SH-SY5Y (cell line): ENCODE measurements around the gene DMBT1.
A peak's percentile ranks its signal among the peaks of the same experiment; 100 is the strongest.

Experiments
- GATA2 ChIP-seq: IDR thresholded peaks from 2 replicates; pipeline ENCODE4 v1.6.1; 2011; ENCODE audit warnings: mild to moderate bottlenecking, low read depth, low read length
- GATA3 ChIP-seq: IDR thresholded peaks from 2 replicates; pipeline ENCODE4 v1.6.1; 2011; ENCODE audit warnings: low read depth, mild to moderate bottlenecking, low read length, moderate library complexity

DMBT1 gene

DNA sequence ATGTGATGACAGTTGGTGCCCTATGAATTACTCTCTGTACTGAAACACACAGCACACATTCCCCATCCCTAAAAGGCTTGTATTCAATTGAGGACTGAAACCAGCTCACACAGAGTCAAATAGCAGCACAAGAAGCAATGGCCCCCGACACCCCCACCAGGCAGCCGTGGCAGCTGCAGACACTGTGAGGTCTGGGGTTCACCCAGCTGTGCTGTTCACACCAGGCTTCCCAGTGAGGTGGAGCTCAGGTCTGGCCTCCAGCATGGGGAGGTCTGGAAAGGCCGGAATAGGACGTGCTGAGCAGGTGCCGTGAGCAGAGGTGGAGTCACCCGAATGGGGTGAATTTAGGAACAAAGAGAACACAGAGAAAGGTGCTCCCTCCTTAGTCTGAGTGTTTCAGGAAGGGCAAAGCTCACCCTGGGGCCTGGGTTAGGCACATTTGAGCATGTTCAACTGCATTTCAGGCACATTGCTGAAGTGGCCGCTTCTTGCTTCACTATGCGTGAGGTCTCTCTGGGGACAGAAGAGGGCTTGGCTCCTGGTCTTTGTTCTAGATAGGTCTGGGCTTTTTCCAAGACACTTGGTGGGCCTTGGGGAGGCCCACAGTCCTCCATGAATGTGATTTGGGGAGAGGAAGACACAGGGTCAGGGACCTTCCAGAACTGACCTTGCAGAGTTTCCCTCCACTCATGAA lies 97.9 kb downstream of the DMBT1 start:
- TF ChIP-seq GATA2 (no peak), GATA3 (no peak)

- no peak for TF ChIP-seq GATA2
- TF ChIP-seq GATA3: no peak
Observed at GRCh38 chr10:122659126-122659525, 98.6 kb downstream of the DMBT1 start.

DNA sequence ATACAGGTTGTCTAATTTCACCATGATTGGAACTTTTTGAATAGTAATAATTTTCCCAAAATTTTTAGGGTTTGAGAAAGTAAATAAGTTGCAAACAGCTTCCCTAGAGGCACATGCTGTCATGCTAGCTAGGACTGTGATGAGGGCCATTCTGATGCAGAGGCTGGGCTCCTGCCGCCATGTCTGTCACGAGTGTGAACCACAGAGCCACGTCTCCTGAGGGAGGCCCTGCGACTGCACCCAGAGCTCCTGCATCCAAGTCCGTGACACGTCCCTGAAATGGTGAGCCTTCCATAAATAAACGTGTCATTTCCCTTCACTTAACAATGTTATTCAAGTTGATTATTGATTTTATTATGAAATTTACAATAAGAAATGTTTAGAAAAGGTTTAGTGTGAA lies 99.1 kb downstream of the DMBT1 start:
- TF ChIP-seq GATA3: no peak
- TF ChIP-seq GATA2: no peak

GRCh38 chr10:122660696-122661095 lies 100.1 kb downstream of the DMBT1 start:
- TF ChIP-seq GATA3: no peak
- no peak for TF ChIP-seq GATA2

DNA sequence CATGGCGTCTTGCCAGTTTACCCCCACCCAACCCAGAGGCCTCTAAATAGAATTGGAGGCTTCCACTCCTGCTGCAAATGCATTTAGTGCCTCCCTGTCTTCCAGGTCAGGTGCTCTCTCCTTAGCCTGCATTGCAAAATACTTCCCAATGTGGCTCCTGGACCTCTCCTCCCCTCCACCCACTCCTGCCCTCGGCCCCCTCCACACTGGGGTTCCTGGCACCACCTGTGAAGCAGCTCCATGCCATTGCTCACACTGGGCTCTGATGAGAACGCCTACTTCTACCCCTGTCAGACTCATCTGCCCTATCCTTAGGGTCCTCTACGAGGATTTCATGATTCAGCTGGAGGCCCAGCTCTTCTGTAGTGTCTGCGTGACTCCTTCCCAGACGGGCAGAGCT lies 101.7 kb downstream of the DMBT1 start:
- TF ChIP-seq GATA2: no peak
- TF ChIP-seq GATA3: no peak

- no peak for TF ChIP-seq GATA3
- TF ChIP-seq GATA2: no peak
Observed at GRCh38 chr10:122663516-122664130, 103.1 kb downstream of the DMBT1 start.

DNA sequence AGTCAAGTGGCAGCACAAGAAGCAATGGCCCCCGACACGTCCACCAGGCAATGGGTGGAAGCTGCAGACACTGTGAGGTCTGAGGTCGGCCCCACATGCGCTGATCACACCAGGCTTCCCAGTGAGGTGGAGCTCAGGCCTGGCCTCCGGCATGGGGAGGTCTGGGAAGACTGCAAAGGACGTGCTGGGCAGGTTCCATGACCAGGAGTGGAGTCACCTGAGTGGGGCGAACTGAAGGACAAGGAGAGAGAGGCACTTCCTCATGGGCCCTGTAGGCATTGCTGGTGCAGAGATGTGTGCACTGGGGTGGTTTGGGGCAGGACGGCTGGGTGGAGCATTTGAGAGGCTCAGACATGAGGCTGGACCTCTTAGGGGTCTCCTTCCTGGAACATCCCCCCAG lies 103.9 kb downstream of the DMBT1 start:
- TF ChIP-seq GATA2 (no peak), GATA3 (no peak)

- no peak for TF ChIP-seq GATA2
- no peak for TF ChIP-seq GATA3
Observed at GRCh38 chr10:122665329-122665860, 104.8 kb downstream of the DMBT1 start.

- TF ChIP-seq GATA2 (no peak), GATA3 (no peak)
Observed at GRCh38 chr10:122665946-122666345, 105.4 kb downstream of the DMBT1 start.

GRCh38 chr10:122669045-122669444 lies 108.5 kb downstream of the DMBT1 start:
- TF ChIP-seq GATA3 (no peak), GATA2 (no peak)

DNA sequence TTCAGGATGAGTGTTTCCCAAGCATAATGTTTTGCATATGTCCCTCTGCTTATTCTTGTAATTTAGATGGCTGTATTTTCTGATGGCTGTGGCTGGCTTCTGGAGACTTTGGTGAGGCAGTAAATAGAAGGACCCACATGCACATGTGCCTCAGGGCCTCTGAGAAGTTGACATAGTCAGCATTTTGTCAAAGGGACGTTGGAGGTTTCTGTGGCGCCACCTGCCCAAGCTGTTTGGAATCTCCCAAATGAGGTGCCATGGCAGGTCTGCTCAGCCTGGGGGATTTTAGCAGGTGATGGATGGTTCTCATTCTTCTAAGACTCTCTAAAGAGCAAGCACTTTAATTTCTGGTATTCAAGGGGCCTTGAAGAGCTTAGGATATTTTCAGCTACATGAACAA lies 109.3 kb downstream of the DMBT1 start:
- no peak for TF ChIP-seq GATA2
- TF ChIP-seq GATA3: no peak

GRCh38 chr10:122671355-122671754 lies 110.8 kb downstream of the DMBT1 start:
- TF ChIP-seq GATA3 (no peak), GATA2 (no peak)

DNA sequence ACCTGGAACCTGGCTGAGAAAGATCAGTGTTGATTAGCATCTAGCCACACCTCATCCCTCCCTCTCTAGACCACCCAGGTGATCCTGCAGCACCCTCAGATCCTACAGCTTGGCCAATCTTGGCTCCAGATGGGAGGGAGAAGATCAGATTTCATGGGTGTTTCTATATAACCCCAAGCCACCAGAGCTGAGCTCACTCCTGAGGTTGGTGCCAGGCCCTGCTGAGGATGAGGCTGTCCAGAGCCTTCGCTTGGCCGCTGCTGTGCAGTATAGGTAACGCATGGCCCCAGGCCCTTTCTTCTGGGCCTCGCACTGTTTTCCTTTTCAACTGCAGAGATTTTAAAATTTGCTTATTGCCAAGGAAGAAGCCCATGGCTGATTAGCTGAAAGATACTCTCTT lies 112.1 kb downstream of the DMBT1 start:
- TF ChIP-seq GATA2 (no peak), GATA3 (no peak)

GRCh38 chr10:122673269-122673668 lies 112.7 kb downstream of the DMBT1 start:
- no peak for TF ChIP-seq GATA2
- no peak for TF ChIP-seq GATA3

DNA sequence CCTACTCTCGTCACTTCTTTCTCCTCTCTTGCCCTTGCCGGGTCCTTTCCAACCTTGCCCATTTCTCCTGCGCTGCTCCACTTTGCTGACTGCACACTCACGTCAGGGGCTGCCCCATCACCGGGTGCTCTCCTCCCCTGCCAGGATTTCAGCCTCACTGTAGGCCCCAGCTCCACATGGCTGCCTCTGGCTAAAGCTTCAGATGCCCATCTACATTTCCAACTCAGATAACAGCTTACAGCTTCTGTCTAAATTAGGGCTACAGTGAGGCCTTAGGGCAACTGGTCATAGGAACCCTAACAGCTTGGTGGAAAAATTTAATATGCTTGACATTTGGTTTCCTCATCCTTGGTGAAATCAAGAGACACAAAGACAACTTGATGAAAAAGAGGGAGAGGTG lies 113.2 kb downstream of the DMBT1 start:
- TF ChIP-seq GATA2 (peak; percentile 70), GATA3 (peak; percentile 27; the same call in 1 of the 2 replicates)
